ENCODE results near the gene USP2. TPM values are rescaled to one million over a fixed set of nuclear protein-coding genes. Genes with fewer than 3 reads are reported as not detected.

Gene USP2
- total and polyA plus RNA-seq, 2 of the 8 experiments (the other 6 are each of a cell fraction or from before 2014, with no cell fraction given), result 2.2 to 6.9 TPM

GRCh38 chr11:119329320-119329719, 52.2 kb downstream of the USP2 start:
- no peak overlapping the region for H2BK12ac ChIP-seq (ENCODE audit: low read depth, low read length)
- CTCF ChIA-PET (ENCODE audit: partially characterized antibody), result interaction anchor here (1.0 kb wide), 1 partner anchor 45 kb away, joined by 3 read pairs; no protein-coding TSS in a partner anchor
- no peak for TF ChIP-seq SIN3A (conservative IDR thresholded peaks at IDR 0.05 in 1 of 2, IDR thresholded peaks at IDR 0.05 in 1 of 2; ENCODE audit: low read depth in 1 of 2, low read length in 2 of 2)

More at GRCh38 chr11:119329320-119329719, 52.2 kb downstream of the USP2 start:
- Histone ChIP-seq H3K79me1 (ENCODE audit: low read depth, low read length) (no peaks in the 10 kb centered on the region), H2BK15ac (ENCODE audit: low read length) (no peak overlapping the region), H4K8ac (ENCODE audit: extremely low read depth, insufficient read depth, low read length) (no peak overlapping the region), H3K23ac (ENCODE audit: insufficient read length) (no peak overlapping the region), H3K79me2 (ENCODE audit: control insufficient read depth in 1 of 2, insufficient read depth in 2 of 2, low read length in 2 of 2) (no peaks in the 10 kb centered on the region), H3K18ac (ENCODE audit: extremely low read depth, low read length) (no peak overlapping the region), H2BK120ac (replicated peaks; ENCODE audit: low read depth, low read length) (no peak overlapping the region), H3K27ac (ENCODE audit: low read depth, low read length) (no peak overlapping the region), H3K36me3 (ENCODE audit: control insufficient read depth in 2 of 4, insufficient read depth in 4 of 4, low read length in 3 of 4) (no peaks in the 10 kb centered on the region), H3K14ac (ENCODE audit: insufficient read length) (no peak overlapping the region), H3K4me3 (ENCODE audit: extremely low read depth in 1 of 4, insufficient read depth in 2 of 4, low read depth in 3 of 4, low read length in 4 of 4) (no peak overlapping the region), H4K5ac (ENCODE audit: insufficient read length, low read depth, low read length) (no peak overlapping the region), H2AK5ac (ENCODE audit: low read depth, low read length) (no peak overlapping the region), H3K23me2 (ENCODE audit: low read depth, low read length) (no peaks in the 10 kb centered on the region), H3K4me1 (replicated peaks in 1 of 4; ENCODE audit: control insufficient read depth in 3 of 4, insufficient read depth in 4 of 4, low read length in 3 of 4) (no peaks in the 10 kb centered on the region; a peak in 1 of 7 replicates), H3K56ac (replicated peaks; ENCODE audit: insufficient read length, low read depth, low read length) (no peak overlapping the region), H3K27me3 (replicated peaks in 1 of 4; ENCODE audit: control insufficient read depth in 3 of 4, extremely low read depth in 1 of 4, insufficient read depth in 3 of 4, low read length in 3 of 4) (no peaks in the 10 kb centered on the region), H4K91ac (replicated peaks; ENCODE audit: insufficient read length, low read length) (no peak overlapping the region), H3K4ac (replicated peaks; ENCODE audit: insufficient read length, low read depth, low read length) (no peak overlapping the region), H2BK5ac (ENCODE audit: low read depth, low read length) (no peak overlapping the region), H2BK20ac (ENCODE audit: low read length) (no peak overlapping the region), H4K20me1 (replicated peaks in 1 of 2; ENCODE audit: control insufficient read depth in 1 of 2, insufficient read depth in 2 of 2, low read length in 2 of 2) (no peaks in the 10 kb centered on the region), H3K9me3 (ENCODE audit: insufficient read depth in 2 of 2, low read depth in 1 of 2, low read length in 1 of 2) (no peaks in the 10 kb centered on the region), H3K9ac (replicated peaks in 1 of 4; ENCODE audit: extremely low read depth in 1 of 4, low read depth in 3 of 4, low read length in 3 of 4) (no peak overlapping the region), H3K4me2 (ENCODE audit: insufficient read depth in 1 of 2, low read depth in 2 of 2, low read length in 2 of 2) (no peak overlapping the region), H2AFZ (ENCODE audit: low read length) (no peak overlapping the region)
- FAIRE-seq (no peak), DNase-seq (ENCODE audit: low read depth in 1 of 2, low spot score in 2 of 2) (no peak)
- 97% methylated on average over 2 of the region's 2 CpGs; no CpG with 5 or more reads in 1 of the 2 experiments for WGBS, 2 experiments (ENCODE audit: extremely low coverage in 1 of 2, insufficient coverage in 1 of 2, insufficient read length in 1 of 2, insufficient replicate concordance in 2 of 2, low coverage in 1 of 2, low lambda C conversion rate in 2 of 2, missing lambda C conversion rate in 1 of 2)
- POLR2A ChIA-PET (ENCODE audit: partially characterized antibody), result interaction anchor here (0.7 kb wide), 1 partner anchor 11 kb away, joined by 4 read pairs; no protein-coding TSS in a partner anchor
